GM19452 (cell line): Measurements from ENCODE around the gene NCOR1.
"Not testable (repeated sequence)": the region's sequence is repeated elsewhere in the genome, so short reads cannot be mapped to it uniquely, and the experiment has no call there.

Experiments used
- ATAC-seq: cut with Tn5 transposase; IDR thresholded peaks from one replicate; pipeline ENCODE4 v1.9.1; 2021; ENCODE audit not compliant: unreplicated experiment

NCOR1 gene

GRCh38 chr17:16215965-16216316, 607 bp upstream of the NCOR1 start:
- no peak for ATAC-seq

GRCh38 chr17:16215002-16215272, 397 bp downstream of the NCOR1 start:
- ATAC-seq, result peak; percentile 29

- ATAC-seq, result no peak
Observed at GRCh38 chr17:16214190-16215001, 938 bp downstream of the NCOR1 start.

GRCh38 chr17:16212793-16213192, 2.5 kb downstream of the NCOR1 start:
- no peak for ATAC-seq

- no peak for ATAC-seq
Observed at GRCh38 chr17:16211590-16211989, 3.7 kb downstream of the NCOR1 start.

- not testable (repeated sequence) for ATAC-seq
Observed at GRCh38 chr17:16204763-16205162, 10.6 kb downstream of the NCOR1 start.

- not testable (repeated sequence) for ATAC-seq
Observed at GRCh38 chr17:16202554-16203500, 12.5 kb downstream of the NCOR1 start.

GRCh38 chr17:16201693-16202131, 13.6 kb downstream of the NCOR1 start:
- ATAC-seq, result not testable (repeated sequence)

- no peak for ATAC-seq
Observed at GRCh38 chr17:16199093-16199492, 16.2 kb downstream of the NCOR1 start.

GRCh38 chr17:16197276-16197675, 18.1 kb downstream of the NCOR1 start:
- no peak for ATAC-seq

- not testable (repeated sequence) for ATAC-seq
Observed at GRCh38 chr17:16194307-16194835, 21.0 kb downstream of the NCOR1 start.

GRCh38 chr17:16191604-16192003, 23.7 kb downstream of the NCOR1 start:
- no peak for ATAC-seq

- no peak for ATAC-seq
Observed at GRCh38 chr17:16190703-16191360, 24.5 kb downstream of the NCOR1 start.

- ATAC-seq, result no peak
Observed at GRCh38 chr17:16189791-16190348, 25.5 kb downstream of the NCOR1 start.

- ATAC-seq, result no peak
Observed at GRCh38 chr17:16187642-16188041, 27.7 kb downstream of the NCOR1 start.

- ATAC-seq, result no peak
Observed at GRCh38 chr17:16181581-16181980, 33.8 kb downstream of the NCOR1 start.

GRCh38 chr17:16178836-16179235, 36.5 kb downstream of the NCOR1 start:
- no peak for ATAC-seq

GRCh38 chr17:16171613-16172012, 43.7 kb downstream of the NCOR1 start:
- ATAC-seq, result no peak

GRCh38 chr17:16166766-16167165, 48.6 kb downstream of the NCOR1 start:
- not testable (repeated sequence) for ATAC-seq

GRCh38 chr17:16158714-16159113, 56.6 kb downstream of the NCOR1 start:
- no peak for ATAC-seq

- ATAC-seq, result no peak
Observed at GRCh38 chr17:16155536-16155935, 59.8 kb downstream of the NCOR1 start.
